ENCODE data around the gene GSDMA.
A peak's percentile ranks its signal among the peaks of the same experiment; 100 is the strongest.

GSDMA gene

GRCh38 chr17:39960524-39961041, 2.2 kb upstream of the GSDMA start:
- WGBS (ENCODE audit: extremely low coverage, insufficient coverage, insufficient read length), result no CpG with 5 or more reads among the region's 8 CpGs

GRCh38 chr17:39963829-39964228, 1.0 kb downstream of the GSDMA start:
- Histone ChIP-seq H4K8ac (ENCODE audit: low read depth, low read length) (no peak overlapping the region), H3K9me3 (ENCODE audit: insufficient read depth, low read depth, low read length) (no peaks in the 10 kb centered on the region), H2BK12ac (ENCODE audit: low read length) (no peak overlapping the region), H3K18ac (ENCODE audit: low read length) (no peak overlapping the region), H2BK120ac (ENCODE audit: insufficient read depth, low read length, poor library complexity) (no peak overlapping the region), H3K27me3 (ENCODE audit: insufficient read depth, low read length) (no peaks in the 10 kb centered on the region), H4K91ac (ENCODE audit: low read depth, low read length) (no peak overlapping the region), H2AK5ac (ENCODE audit: low read length) (no peak overlapping the region), H3K79me1 (ENCODE audit: low read length) (no peaks in the 10 kb centered on the region), H3K79me2 (ENCODE audit: control insufficient read depth, insufficient read depth, low read length, poor library complexity) (no peaks in the 10 kb centered on the region), H3K36me3 (ENCODE audit: control insufficient read depth in 1 of 2, insufficient read depth in 2 of 2, low read length in 2 of 2) (no peaks in the 10 kb centered on the region), H3K27ac (ENCODE audit: low read depth, low read length) (no peak overlapping the region), H3K4ac (ENCODE audit: low read depth, low read length) (no peak overlapping the region), H3K4me3 (ENCODE audit: low read depth, low read length) (no peak overlapping the region), H3K9ac (ENCODE audit: low read length) (no peak overlapping the region), H3K14ac (ENCODE audit: low read length) (no peak overlapping the region), H3K4me2 (ENCODE audit: low read length) (no peak overlapping the region), H3K23ac (ENCODE audit: low read length) (no peak overlapping the region), H4K12ac (ENCODE audit: low read depth, low read length) (no peak overlapping the region), H2AFZ (ENCODE audit: insufficient read depth, low read length, poor library complexity) (no peak overlapping the region), H2BK5ac (ENCODE audit: low read depth, low read length, poor library complexity) (no peak overlapping the region), H3K4me1 (ENCODE audit: control insufficient read depth in 1 of 2, insufficient read depth in 2 of 2, low read length in 2 of 2) (no peaks in the 10 kb centered on the region)
- WGBS (ENCODE audit: extremely low coverage, insufficient coverage, insufficient read length), result no CpG with 5 or more reads among the region's 6 CpGs
- peak in 1 of 2 donors; percentile 20 for DNase-seq

More at GRCh38 chr17:39960524-39961041, 2.2 kb upstream of the GSDMA start:
- H3K9ac ChIP-seq (ENCODE audit: low read length), result no peak overlapping the region
- no peak overlapping the region for H3K4me3 ChIP-seq (ENCODE audit: low read depth, low read length)
- H3K23ac ChIP-seq (ENCODE audit: low read length), result no peak overlapping the region
- H3K79me1 ChIP-seq (ENCODE audit: low read length), result no peaks in the 10 kb centered on the region
- DNase-seq, result no peak
- H3K9me3 ChIP-seq (ENCODE audit: insufficient read depth, low read depth, low read length), result no peaks in the 10 kb centered on the region
- H3K27me3 ChIP-seq (ENCODE audit: insufficient read depth, low read length), result no peaks in the 10 kb centered on the region
- no peak overlapping the region for H4K91ac ChIP-seq (ENCODE audit: low read depth, low read length)
- no peak overlapping the region for H2BK12ac ChIP-seq (ENCODE audit: low read length)
- no peak overlapping the region for H3K4me2 ChIP-seq (ENCODE audit: low read length)
- H3K14ac ChIP-seq (ENCODE audit: low read length), result no peak overlapping the region
- no peak overlapping the region for H2BK120ac ChIP-seq (ENCODE audit: insufficient read depth, low read length, poor library complexity)
- H3K4me1 ChIP-seq (ENCODE audit: control insufficient read depth in 1 of 2, insufficient read depth in 2 of 2, low read length in 2 of 2), result no peaks in the 10 kb centered on the region
- H2AFZ ChIP-seq (ENCODE audit: insufficient read depth, low read length, poor library complexity), result no peak overlapping the region
- no peak overlapping the region for H3K27ac ChIP-seq (ENCODE audit: low read depth, low read length)
- H4K8ac ChIP-seq (ENCODE audit: low read depth, low read length), result no peak overlapping the region
- no peak overlapping the region for H3K4ac ChIP-seq (ENCODE audit: low read depth, low read length)
- no peaks in the 10 kb centered on the region for H3K79me2 ChIP-seq (ENCODE audit: control insufficient read depth, insufficient read depth, low read length, poor library complexity)
- no peak overlapping the region for H2BK5ac ChIP-seq (ENCODE audit: low read depth, low read length, poor library complexity)
- H3K18ac ChIP-seq (ENCODE audit: low read length), result no peak overlapping the region
- H3K36me3 ChIP-seq (ENCODE audit: control insufficient read depth in 1 of 2, insufficient read depth in 2 of 2, low read length in 2 of 2), result no peaks in the 10 kb centered on the region
- H2AK5ac ChIP-seq (ENCODE audit: low read length), result no peak overlapping the region
- no peak overlapping the region for H4K12ac ChIP-seq (ENCODE audit: low read depth, low read length)

DNA sequence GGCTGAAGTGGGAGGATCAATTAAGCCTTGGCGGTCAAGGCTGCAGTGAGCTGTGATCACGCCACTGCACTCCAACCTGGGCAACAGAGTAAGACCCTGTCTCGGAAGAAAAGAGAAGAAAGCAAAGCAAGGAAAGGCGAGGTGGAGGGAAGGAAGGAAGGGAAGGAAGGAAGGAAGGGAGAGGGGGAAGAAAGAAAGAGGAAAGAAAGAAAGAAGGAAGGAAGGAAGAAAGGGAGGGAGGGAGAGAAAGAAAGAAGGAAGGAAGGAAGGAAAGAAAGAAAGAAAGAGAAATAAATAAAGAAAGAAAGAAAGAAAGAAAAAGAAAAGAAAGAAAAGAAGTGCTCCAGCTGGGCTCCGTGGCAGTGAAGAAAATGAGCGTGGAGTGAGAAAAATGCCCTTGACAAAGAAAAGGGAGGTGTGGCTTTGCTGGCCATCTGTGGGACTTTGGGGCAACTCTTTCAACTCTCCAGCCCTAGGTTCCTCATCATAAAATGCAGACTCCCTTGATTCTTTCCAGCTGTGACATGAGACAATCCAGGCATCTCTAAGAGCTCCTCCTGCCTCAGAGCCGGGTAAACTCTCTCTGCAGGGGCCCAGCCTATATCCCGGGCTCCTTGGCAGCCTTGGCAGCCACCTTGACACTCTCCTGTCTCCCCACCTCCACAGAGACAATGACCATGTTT, 2.4 kb downstream of the GSDMA start:
- Histone ChIP-seq H3K23ac (ENCODE audit: low read length) (no peak overlapping the region), H3K18ac (ENCODE audit: low read length) (no peak overlapping the region), H3K27ac (ENCODE audit: low read depth, low read length) (no peak overlapping the region), H2AK5ac (ENCODE audit: low read length) (no peak overlapping the region), H3K9me3 (ENCODE audit: insufficient read depth, low read depth, low read length) (no peaks in the 10 kb centered on the region), H2AFZ (ENCODE audit: insufficient read depth, low read length, poor library complexity) (no peak overlapping the region), H3K79me2 (ENCODE audit: control insufficient read depth, insufficient read depth, low read length, poor library complexity) (no peaks in the 10 kb centered on the region), H3K4ac (ENCODE audit: low read depth, low read length) (no peak overlapping the region), H3K14ac (ENCODE audit: low read length) (no peak overlapping the region), H3K4me3 (ENCODE audit: low read depth, low read length) (no peak overlapping the region), H4K8ac (ENCODE audit: low read depth, low read length) (no peak overlapping the region), H4K12ac (ENCODE audit: low read depth, low read length) (no peak overlapping the region), H2BK5ac (ENCODE audit: low read depth, low read length, poor library complexity) (no peak overlapping the region), H3K9ac (ENCODE audit: low read length) (no peak overlapping the region), H2BK12ac (ENCODE audit: low read length) (no peak overlapping the region), H3K27me3 (ENCODE audit: insufficient read depth, low read length) (no peaks in the 10 kb centered on the region), H2BK120ac (ENCODE audit: insufficient read depth, low read length, poor library complexity) (no peak overlapping the region), H3K4me1 (ENCODE audit: control insufficient read depth in 1 of 2, insufficient read depth in 2 of 2, low read length in 2 of 2) (no peaks in the 10 kb centered on the region), H3K4me2 (ENCODE audit: low read length) (no peak overlapping the region), H3K36me3 (ENCODE audit: control insufficient read depth in 1 of 2, insufficient read depth in 2 of 2, low read length in 2 of 2) (no peaks in the 10 kb centered on the region), H3K79me1 (ENCODE audit: low read length) (no peaks in the 10 kb centered on the region), H4K91ac (ENCODE audit: low read depth, low read length) (no peak overlapping the region)
- no CpG with 5 or more reads among the region's 8 CpGs for WGBS (ENCODE audit: extremely low coverage, insufficient coverage, insufficient read length)
- DNase-seq, result no peak

GRCh38 chr17:39966771-39967170, 4.0 kb downstream of the GSDMA start:
- Histone ChIP-seq H3K79me2 (ENCODE audit: control insufficient read depth, insufficient read depth, low read length, poor library complexity) (no peaks in the 10 kb centered on the region), H2AFZ (ENCODE audit: insufficient read depth, low read length, poor library complexity) (no peak overlapping the region), H2AK5ac (ENCODE audit: low read length) (no peak overlapping the region), H3K27ac (ENCODE audit: low read depth, low read length) (no peak overlapping the region), H3K27me3 (ENCODE audit: insufficient read depth, low read length) (no peaks in the 10 kb centered on the region), H3K9me3 (ENCODE audit: insufficient read depth, low read depth, low read length) (no peaks in the 10 kb centered on the region), H3K36me3 (ENCODE audit: control insufficient read depth in 1 of 2, insufficient read depth in 2 of 2, low read length in 2 of 2) (no peaks in the 10 kb centered on the region), H4K8ac (ENCODE audit: low read depth, low read length) (no peak overlapping the region), H3K4ac (ENCODE audit: low read depth, low read length) (no peak overlapping the region), H2BK12ac (ENCODE audit: low read length) (no peak overlapping the region), H2BK5ac (ENCODE audit: low read depth, low read length, poor library complexity) (no peak overlapping the region), H3K18ac (ENCODE audit: low read length) (no peak overlapping the region), H3K79me1 (ENCODE audit: low read length) (no peaks in the 10 kb centered on the region), H3K4me2 (ENCODE audit: low read length) (no peak overlapping the region), H3K23ac (ENCODE audit: low read length) (no peak overlapping the region), H3K9ac (ENCODE audit: low read length) (no peak overlapping the region), H3K14ac (ENCODE audit: low read length) (no peak overlapping the region), H4K91ac (ENCODE audit: low read depth, low read length) (no peak overlapping the region), H3K4me3 (ENCODE audit: low read depth, low read length) (no peak overlapping the region), H4K12ac (ENCODE audit: low read depth, low read length) (no peak overlapping the region), H3K4me1 (ENCODE audit: control insufficient read depth in 1 of 2, insufficient read depth in 2 of 2, low read length in 2 of 2) (no peaks in the 10 kb centered on the region), H2BK120ac (ENCODE audit: insufficient read depth, low read length, poor library complexity) (no peak overlapping the region)
- no CpG with 5 or more reads among the region's 6 CpGs for WGBS (ENCODE audit: extremely low coverage, insufficient coverage, insufficient read length)
- DNase-seq, result no peak

All from trophoblast cell (in vitro differentiated cells and primary cell).